TTC549 (cell line): ENCODE results near the gene FDXACB1.

Experiments
- FAIRE-seq: peaks from 2 replicates; lab custom pipeline; 2012; peaks lifted over from hg19 to GRCh38; lab: Jason Lieb, UNC

The FDXACB1 gene

DNA sequence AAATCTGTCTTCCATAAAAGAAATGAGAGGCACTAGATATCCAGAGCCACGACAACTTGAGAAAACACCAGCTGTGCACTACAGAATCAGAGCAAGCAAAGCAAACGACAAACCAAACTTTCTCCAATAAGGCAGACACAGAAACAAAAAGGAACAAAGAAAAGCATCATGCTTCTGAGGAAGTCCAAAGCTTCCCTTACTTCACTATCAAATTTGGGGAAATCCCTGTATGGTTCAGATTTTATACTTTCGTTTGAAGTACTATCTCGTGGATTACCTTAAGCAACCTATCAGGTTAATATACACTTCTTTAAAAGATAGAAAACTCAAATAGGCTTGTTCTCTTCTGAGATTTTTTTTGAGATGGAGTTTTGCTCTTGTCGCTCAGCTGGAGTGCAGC, 35.3 kb downstream of the FDXACB1 start:
- no peak for FAIRE-seq

DNA sequence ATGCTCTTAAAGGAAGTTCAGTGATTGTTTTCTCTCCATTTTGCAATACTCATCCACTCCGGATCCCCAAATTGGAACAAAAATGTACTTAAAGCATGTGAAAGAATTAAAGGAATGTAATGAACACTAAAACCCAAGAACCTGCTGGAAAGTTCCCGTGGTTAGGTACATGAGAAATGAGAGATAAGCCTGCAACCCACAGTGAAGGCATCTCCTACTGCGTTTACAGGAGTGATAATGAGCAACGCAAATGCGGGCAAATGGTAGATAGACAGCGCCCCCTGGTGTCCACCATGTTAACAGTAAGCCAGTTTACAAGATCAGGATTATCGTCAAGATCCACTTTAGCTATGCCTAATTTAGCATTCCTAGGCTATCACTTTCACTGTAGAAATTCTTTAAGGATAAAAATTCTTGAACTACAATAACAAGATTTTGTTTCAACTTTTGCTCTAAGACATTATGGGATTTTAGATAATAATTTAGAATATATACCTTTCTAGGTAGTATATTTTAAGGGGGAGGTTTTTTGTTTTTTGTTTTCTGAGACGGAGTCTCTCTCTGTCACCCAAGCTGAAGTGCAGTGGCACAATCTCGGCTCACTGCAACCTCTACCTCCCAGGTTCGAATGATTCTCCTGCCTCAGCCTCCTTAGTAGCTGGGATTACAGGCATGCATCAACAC, 37.5 kb downstream of the FDXACB1 start:
- FAIRE-seq, result peak; percentile 87

DNA sequence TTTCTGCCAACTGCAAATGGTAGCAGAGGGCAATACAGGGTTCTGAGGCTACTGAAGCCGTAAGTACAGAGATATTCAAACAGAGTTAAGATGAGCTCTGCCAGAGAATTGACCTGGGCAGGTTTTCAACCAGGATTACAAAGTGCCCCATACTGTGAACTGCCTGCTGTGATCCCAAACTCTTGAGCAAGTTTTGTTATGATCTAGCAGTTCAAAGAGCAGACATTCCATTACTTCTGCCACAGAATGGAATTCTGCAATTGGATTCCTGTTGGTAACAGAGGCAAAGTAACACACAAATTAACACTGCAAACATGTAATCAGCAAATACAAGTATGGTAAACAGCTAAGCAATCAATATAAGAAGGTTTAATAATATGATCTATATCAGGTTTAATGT, 38.8 kb downstream of the FDXACB1 start:
- no peak for FAIRE-seq

DNA sequence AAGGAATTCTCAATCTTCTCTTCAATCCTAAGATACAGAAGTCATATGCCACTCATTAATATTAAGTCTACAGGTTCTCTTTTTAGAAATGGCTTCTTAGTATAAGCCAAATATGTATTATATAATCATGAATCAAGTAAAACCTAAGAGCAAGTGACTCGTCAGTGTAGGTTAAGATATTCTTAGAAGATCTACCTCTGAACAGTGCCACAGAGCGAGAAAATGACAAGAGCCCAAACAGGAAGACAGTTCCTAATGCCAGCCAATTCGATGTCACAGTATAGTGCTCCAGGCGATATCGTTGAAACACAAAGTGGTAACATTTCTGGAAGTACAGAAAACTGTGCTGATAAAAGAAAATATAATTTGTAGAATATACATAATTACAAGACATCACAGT, 40.9 kb downstream of the FDXACB1 start:
- FAIRE-seq, result no peak

DNA sequence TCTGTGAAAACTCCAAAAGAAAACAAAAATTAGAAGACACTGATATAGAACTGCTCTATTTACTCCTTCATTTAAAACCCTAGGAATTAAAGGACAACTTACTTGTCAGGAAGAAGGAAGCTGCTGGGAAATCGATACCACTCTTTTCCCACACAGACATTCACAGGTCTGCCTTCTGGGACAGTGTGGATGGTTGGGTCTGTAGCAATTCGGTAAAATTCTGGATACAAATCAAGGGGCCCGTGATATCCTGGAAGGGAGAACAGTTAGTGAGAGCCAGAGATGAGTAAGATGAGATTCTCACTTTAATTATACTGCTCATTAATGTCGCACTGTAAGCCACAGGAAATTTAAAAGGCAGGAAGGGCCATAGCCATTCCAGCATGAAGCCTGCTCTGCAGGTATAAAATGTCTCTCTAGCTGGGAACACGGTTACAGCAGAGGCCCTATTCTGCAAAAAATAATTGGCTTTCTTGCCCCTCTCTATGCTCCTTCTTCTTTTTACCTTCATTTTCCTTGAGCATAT, 41.5 kb downstream of the FDXACB1 start:
- FAIRE-seq, result no peak

DNA sequence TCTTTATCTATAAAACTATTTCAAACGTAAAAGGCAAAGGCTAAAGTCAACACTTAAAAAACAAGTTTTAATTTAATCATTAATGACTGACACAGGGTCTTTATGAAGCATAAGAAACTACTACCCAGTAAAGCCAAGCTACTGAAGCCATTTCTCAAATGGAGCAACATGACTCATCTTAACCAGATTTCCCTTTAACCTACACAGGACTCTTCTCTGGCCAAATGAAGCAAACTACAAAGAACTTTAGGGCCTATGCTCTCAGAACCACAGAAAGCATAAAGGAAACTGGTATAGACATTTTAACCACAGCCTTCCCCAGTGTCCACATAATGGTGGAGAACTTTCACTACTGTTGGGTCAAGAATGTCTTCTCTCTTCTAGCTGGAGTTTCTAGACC, 42.2 kb downstream of the FDXACB1 start:
- FAIRE-seq, result no peak

DNA sequence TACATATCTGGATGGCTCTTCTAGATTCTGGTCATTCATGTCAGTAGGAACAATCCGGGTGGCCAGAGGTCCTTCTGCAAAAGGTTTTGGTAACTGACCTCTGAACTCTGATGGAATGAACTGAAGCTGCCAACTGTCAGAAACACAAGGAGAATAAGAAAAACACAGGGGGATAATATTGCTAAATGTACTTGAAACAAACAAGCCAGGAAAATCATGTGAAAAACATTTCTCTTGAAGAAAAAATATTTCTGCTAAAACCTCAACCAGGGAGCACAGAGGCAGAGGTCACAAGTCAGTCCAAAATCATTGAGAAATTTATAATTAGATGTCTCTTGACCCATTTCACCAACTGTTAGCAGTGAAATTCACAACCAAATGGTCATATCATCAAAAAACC, 42.8 kb downstream of the FDXACB1 start:
- no peak for FAIRE-seq

DNA sequence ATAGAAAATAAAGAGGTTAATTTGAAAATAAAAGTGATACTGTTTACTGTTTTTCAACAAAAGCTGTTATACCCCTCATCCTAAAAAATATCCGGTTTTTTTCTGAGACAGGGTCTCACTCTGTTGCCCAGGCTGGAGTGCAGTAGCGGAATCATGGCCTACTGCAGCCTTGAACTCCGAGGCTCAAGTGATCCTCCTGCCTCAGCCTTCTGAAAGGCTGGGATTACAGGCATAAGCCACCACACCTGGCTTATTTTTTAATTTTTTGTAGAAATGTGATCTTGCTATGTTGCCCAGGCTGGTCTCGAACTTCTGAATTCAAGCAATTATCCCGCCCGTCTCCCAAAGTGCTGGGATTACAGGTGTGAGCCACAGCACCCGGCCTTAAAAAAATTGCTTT, 43.3 kb downstream of the FDXACB1 start:
- FAIRE-seq, result no peak

DNA sequence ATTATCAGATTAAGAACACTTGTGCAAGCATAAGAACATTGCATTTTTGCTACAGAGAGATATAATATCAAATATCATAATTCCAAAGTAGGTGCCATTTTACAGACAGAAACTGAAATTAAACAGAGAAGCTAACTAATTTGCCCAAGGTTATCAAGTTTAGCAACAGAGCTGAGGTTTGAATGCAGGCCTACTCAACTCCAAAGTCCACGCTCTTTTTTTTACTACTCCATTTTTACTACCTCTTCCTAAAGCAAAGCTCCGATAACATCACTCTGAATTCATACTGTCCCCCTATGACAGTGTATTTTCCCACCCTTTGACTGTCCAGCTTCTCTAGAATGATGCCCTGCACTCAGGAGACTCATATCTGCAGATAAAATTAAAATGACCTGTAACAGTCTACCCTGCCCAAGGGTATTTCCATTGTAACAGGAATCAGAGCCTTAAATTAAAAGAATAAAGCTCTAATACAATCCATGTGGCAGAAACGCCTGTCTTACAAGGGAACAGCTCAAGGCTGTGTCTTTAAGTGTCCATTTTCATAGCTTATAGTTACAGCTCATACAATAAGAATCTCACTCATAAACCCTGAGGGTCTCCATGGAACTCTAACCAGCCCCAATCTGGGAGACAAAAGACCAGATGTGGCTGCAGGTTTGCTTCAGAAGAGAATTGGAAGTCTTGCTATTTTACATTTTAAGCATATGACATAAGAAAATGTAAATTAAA, 44.4 kb downstream of the FDXACB1 start:
- no peak for FAIRE-seq

DNA sequence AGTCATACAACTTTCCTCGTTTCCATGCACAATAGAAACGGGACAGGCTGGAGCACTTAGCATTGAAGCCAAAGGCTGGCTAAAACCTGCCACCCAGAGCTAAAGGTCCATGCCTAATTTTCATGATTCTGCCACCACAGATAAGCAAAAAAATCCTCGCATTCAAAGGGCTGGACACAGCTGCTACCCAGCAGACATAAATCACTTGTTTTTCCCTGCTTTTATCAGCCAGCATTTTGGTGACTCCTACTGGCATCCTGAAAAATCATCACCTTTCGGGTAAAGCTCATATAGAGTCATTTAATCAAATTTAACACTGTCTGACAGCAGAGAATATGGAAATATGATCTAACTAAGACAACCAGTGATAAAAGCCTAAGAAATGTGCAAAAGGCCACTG, 45.4 kb downstream of the FDXACB1 start:
- no peak for FAIRE-seq

DNA sequence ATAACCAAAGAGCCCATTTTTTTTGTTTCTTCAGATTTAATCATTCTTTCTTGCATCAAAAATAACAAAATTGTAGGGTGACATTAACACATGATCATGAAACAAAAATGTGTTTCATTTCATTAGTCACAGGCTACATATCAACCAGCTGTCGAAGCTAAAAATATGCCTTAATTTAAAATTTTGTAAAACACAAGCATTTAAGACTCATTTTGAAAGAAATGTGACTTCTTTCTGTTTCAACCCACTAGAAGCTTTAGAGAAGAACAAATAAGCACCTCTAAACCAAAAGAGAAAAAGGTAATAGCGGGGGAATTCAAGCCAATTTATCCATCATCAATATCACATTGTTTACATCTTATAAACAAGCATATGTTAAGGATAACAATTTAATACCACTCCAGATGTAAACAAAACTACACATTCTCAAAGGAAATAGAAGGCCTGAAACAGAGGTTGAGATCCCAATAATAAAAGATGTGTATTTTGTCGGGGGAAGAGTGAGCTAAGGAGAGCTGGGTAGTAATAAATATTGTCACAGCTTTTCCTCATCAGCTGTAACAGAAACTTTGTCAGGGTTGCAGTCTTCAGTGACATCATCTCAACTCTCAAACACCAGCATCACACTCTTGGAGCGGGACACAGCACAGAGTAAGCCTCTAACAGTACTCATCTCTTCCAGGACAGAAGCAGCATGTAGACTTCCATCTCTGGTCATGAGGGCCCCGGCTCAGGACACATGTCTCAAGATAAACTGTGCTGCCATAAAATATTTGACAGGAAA, 49.6 kb downstream of the FDXACB1 start:
- FAIRE-seq, result no peak

DNA sequence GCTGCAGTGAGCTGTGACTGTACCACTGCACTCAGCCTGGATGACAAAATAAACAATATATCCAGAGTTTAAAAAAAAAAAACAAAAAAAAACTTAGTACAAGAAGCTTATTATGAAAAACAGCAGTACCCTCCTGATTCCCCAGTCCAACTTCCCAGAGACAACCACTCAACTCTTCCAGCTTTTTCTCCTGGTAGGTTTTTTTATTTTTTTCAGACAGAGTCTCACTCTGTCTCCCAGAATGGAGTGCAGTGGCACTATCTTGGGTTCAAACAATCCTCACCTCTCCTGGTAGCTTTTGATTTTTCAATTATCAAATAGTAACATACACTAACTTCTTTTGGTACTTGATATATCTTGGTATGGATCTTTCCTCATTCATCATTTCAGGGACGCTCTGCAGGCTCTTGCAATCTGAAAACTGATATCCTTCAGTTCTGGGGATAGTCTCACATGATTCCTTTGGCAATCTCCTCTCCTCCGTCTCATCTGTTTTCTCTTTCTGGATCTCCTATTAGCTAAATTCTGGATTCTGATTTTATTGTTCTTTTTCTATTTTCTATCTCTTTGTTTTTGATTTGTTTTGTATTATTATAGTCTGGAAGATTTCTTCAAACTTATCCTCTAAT, 52.5 kb downstream of the FDXACB1 start:
- no peak for FAIRE-seq
